H9 (cell line): Measurements from ENCODE around the gene C4orf17. TPM values are rescaled to one million over a fixed set of nuclear protein-coding genes. Genes with fewer than 3 reads are reported as not detected.

Experiments used
- DNase-seq: peaks from one replicate; pipeline ENCODE4 v3.0.0-alpha.2; 2017
- H2AFZ ChIP-seq: one replicate; pipeline ENCODE4 v1.6.1; 2013; ENCODE audit warnings: mild to moderate bottlenecking, low read length, control low read depth, moderate library complexity
- H2AK5ac ChIP-seq: 2 replicates; pipeline ENCODE4 v1.6.1; 2013; ENCODE audit warnings: low read length, control low read depth, mixed read lengths; ENCODE audit not compliant: insufficient read length
- H2BK120ac ChIP-seq: one replicate; pipeline ENCODE4 v1.6.1; 2013; ENCODE audit warnings: low read depth, mild to moderate bottlenecking, low read length, control low read depth, inconsistent platforms; ENCODE audit not compliant: poor library complexity, severe bottlenecking
- H2BK12ac ChIP-seq: 2 replicates; pipeline ENCODE4 v1.6.1; 2013; ENCODE audit warnings: low read length, control low read depth, mixed read lengths, low read depth; ENCODE audit not compliant: insufficient read length
- H2BK15ac ChIP-seq: 2 replicates; pipeline ENCODE4 v1.6.1; 2013; ENCODE audit warnings: low read depth, low read length, control low read depth
- H2BK20ac ChIP-seq: one replicate; pipeline ENCODE4 v1.6.1; 2013; ENCODE audit warnings: low read depth, mild to moderate bottlenecking, low read length, control low read depth, inconsistent platforms; ENCODE audit not compliant: poor library complexity, severe bottlenecking
- H2BK5ac ChIP-seq: 2 replicates; pipeline ENCODE4 v1.6.1; 2013; ENCODE audit warnings: low read length, control low read depth, mixed read lengths; ENCODE audit not compliant: insufficient read length
- H3K14ac ChIP-seq: 2 replicates; pipeline ENCODE4 v1.6.1; 2013; ENCODE audit warnings: low read length, control low read depth; ENCODE audit not compliant: insufficient read depth
- H3K18ac ChIP-seq: 2 replicates; pipeline ENCODE4 v1.6.1; 2013; ENCODE audit warnings: low read depth, mild to moderate bottlenecking, mixed read lengths, low read length, control low read depth; ENCODE audit not compliant: insufficient read length
- H3K23ac ChIP-seq: 2 replicates; pipeline ENCODE4 v1.6.1; 2013; ENCODE audit warnings: low read length, control low read depth, mixed read lengths, low read depth; ENCODE audit not compliant: insufficient read length
- H3K23me2 ChIP-seq: 2 replicates; pipeline ENCODE4 v1.6.1; 2013; ENCODE audit warnings: low read depth, mild to moderate bottlenecking, mixed read lengths, low read length, control low read depth; ENCODE audit not compliant: insufficient read length, poor library complexity, severe bottlenecking
- H3K27ac ChIP-seq: 2 replicates; pipeline ENCODE4 v1.5.1; 2013; ENCODE audit warnings: low read length, control low read depth, mixed read lengths, low read depth; ENCODE audit not compliant: insufficient read length
- H3K27me3 ChIP-seq: 2 replicates; pipeline ENCODE4 v1.6.1; 2013; ENCODE audit warnings: low read length, control low read depth, inconsistent platforms; ENCODE audit not compliant: insufficient read depth
- H3K4ac ChIP-seq: 2 replicates; pipeline ENCODE4 v1.6.1; 2013; ENCODE audit warnings: low read depth, mild to moderate bottlenecking, control low read depth, inconsistent platforms, low read length, moderate library complexity
- H3K4me1 ChIP-seq: 2 replicates; pipeline ENCODE4 v1.6.1; 2013; ENCODE audit warnings: low read length, control low read depth, inconsistent platforms; ENCODE audit not compliant: insufficient read depth
- H3K4me2 ChIP-seq: 2 replicates; pipeline ENCODE4 v1.6.1; 2013; ENCODE audit warnings: low read length, control low read depth, mixed read lengths; ENCODE audit not compliant: insufficient read length, insufficient read depth
- H3K56ac ChIP-seq: 2 replicates; pipeline ENCODE4 v1.6.1; 2013; ENCODE audit warnings: low read depth, mild to moderate bottlenecking, mixed read lengths, low read length, control low read depth; ENCODE audit not compliant: insufficient read length
- H3K79me1 ChIP-seq: 2 replicates; pipeline ENCODE4 v1.6.1; 2013; ENCODE audit warnings: low read depth, mild to moderate bottlenecking, moderate library complexity, low read length, control low read depth, inconsistent platforms; ENCODE audit not compliant: insufficient read depth, poor library complexity, severe bottlenecking
- H3K79me2 ChIP-seq: 2 replicates; pipeline ENCODE4 v1.6.1; 2013; ENCODE audit warnings: low read length, control low read depth, inconsistent platforms; ENCODE audit not compliant: insufficient read depth
- H3K9ac ChIP-seq: 2 replicates; pipeline ENCODE4 v1.6.1; 2013; ENCODE audit warnings: low read length, control low read depth, mixed read lengths; ENCODE audit not compliant: insufficient read length; ENCODE audit errors: extremely low read depth
- H3K9me3 ChIP-seq: one replicate; pipeline ENCODE4 v1.6.1; 2013; ENCODE audit warnings: low read depth, low read length, inconsistent platforms; ENCODE audit not compliant: control insufficient read depth
- H3T11ph ChIP-seq: one replicate; pipeline ENCODE4 v1.6.1; 2013; ENCODE audit warnings: mild to moderate bottlenecking, low read length, control low read depth, inconsistent platforms
- H4K20me1 ChIP-seq: one replicate; pipeline ENCODE4 v1.6.1; 2013; ENCODE audit not compliant: control insufficient read depth, insufficient read length, insufficient read depth
- H4K5ac ChIP-seq: 2 replicates; pipeline ENCODE4 v1.6.1; 2013; ENCODE audit warnings: low read depth, mild to moderate bottlenecking, mixed read lengths, low read length, control low read depth; ENCODE audit not compliant: insufficient read length
- H4K8ac ChIP-seq: replicated peaks from 2 replicates; pipeline ENCODE4 v1.6.1; 2013; ENCODE audit warnings: low read length, control low read depth, mixed read lengths, low read depth; ENCODE audit not compliant: insufficient read length
- H4K91ac ChIP-seq: 2 replicates; pipeline ENCODE4 v1.6.1; 2013; ENCODE audit warnings: low read depth, mild to moderate bottlenecking, moderate library complexity, mixed read lengths, low read length, control low read depth; ENCODE audit not compliant: insufficient read length
- H3K27ac Mint-ChIP-seq, 3 experiments: 2 replicates in 2 of 3; 3 replicates in 1 of 3; pipeline ENCODE4 v1.8.0; 2020 to 2021; ENCODE audit warnings: mixed read lengths in 3 of 3, mild to moderate bottlenecking in 1 of 3, moderate library complexity in 1 of 3
- H3K27me3 Mint-ChIP-seq: 2 replicates; pipeline ENCODE4 v1.8.0; 2021; ENCODE audit warnings: low read depth, mild to moderate bottlenecking, moderate library complexity, mixed read lengths
- H3K36me3 Mint-ChIP-seq, 3 experiments: 2 replicates in 2 of 3; 3 replicates in 1 of 3; pipeline ENCODE4 v1.8.0; 2020 to 2021; ENCODE audit warnings: low read depth in 3 of 3, mixed read lengths in 3 of 3; ENCODE audit not compliant: insufficient read depth in 1 of 3
- H3K4me1 Mint-ChIP-seq, 2 experiments: 2 replicates each; pipeline ENCODE4 v1.8.0; 2020; ENCODE audit warnings: mixed read lengths in 2 of 2
- H3K4me3 Mint-ChIP-seq, 2 experiments: 2 replicates in 1 of 2; 3 replicates in 1 of 2; pipeline ENCODE4 v1.8.0; 2020 to 2021; ENCODE audit warnings: mild to moderate bottlenecking in 2 of 2, mixed read lengths in 2 of 2, moderate library complexity in 1 of 2
- H3K9me3 Mint-ChIP-seq, 2 experiments: 2 replicates in 1 of 2; 3 replicates in 1 of 2; pipeline ENCODE4 v1.8.0; 2020; ENCODE audit warnings: mild to moderate bottlenecking in 2 of 2, mixed read lengths in 2 of 2, moderate library complexity in 1 of 2
- total RNA-seq: library from RNA; stranded (reverse); gene quantifications from 2 replicates; pipeline ENCODE4 v1.2.1, GENCODE V29; 2021
- TF ChIP-seq, protein P1 (sequence below): fragments of 200-600 bp; sonication (generic); conservative IDR thresholded peaks from 3 replicates; pipeline ENCODE4 v1.8.0; 2021; ENCODE audit warnings: antibody characterized with exemption, mild to moderate bottlenecking

C4orf17 gene
- total RNA-seq, 1 experiment from 2014 or later = not detected

DNA sequence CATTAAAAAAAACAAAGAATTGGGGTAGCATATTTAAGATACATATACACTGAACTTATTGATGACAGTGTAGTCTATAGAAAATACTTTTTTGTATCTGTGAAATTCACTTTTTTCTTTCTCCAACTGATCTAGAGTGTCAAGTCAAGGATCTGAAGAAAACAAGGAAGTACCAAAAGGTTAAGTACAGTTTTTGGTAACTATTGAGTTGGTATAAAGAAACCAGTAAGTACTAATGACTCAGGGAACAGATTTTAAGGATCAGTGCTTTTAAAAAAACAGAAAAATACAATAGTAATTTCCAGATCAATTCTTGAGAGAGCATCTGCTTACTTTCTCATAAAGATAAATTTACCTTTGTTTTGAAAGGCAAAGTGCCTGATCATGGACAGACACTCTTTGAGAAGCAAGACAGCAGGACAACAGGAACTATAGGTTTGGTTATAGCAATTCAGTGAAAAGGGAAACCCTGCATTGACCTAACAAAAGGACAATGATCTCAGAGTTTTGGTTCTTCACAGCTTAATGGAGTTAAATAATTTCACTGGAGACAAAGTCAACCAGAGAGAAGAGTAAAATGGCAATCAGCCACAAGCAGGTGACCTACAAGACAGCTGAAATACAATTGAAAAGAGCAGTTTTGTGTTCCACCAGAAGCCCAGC lies 29.6 kb downstream of the C4orf17 start:
- H2BK20ac ChIP-seq = no peak overlapping the region
- no peak overlapping the region for H4K5ac ChIP-seq
- H4K20me1 ChIP-seq = no peaks in the 10 kb centered on the region
- DNase-seq = no peak
- no peak overlapping the region for H3K27ac ChIP-seq
- no peaks in the 10 kb centered on the region for H3K27me3 ChIP-seq
- Mint-ChIP-seq H3K27me3 (no peaks in the 10 kb centered on the region), H3K4me3 (no peak overlapping the region), H3K27ac (no peak overlapping the region), H3K4me1 (peaks cover 3% of the 10 kb centered on the region in 2 experiments; a peak in 2 of 4 replicates), H3K36me3 (no peaks in the 10 kb centered on the region), H3K9me3 (no peaks in the 10 kb centered on the region; a peak in 1 of 5 replicates)
- H3K23me2 ChIP-seq = no peaks in the 10 kb centered on the region
- H3K23ac ChIP-seq = no peak overlapping the region
- H4K8ac ChIP-seq = no peak overlapping the region
- H3K4ac ChIP-seq = no peak overlapping the region
- no peak overlapping the region for H2BK12ac ChIP-seq
- TF ChIP-seq, protein P1, sequence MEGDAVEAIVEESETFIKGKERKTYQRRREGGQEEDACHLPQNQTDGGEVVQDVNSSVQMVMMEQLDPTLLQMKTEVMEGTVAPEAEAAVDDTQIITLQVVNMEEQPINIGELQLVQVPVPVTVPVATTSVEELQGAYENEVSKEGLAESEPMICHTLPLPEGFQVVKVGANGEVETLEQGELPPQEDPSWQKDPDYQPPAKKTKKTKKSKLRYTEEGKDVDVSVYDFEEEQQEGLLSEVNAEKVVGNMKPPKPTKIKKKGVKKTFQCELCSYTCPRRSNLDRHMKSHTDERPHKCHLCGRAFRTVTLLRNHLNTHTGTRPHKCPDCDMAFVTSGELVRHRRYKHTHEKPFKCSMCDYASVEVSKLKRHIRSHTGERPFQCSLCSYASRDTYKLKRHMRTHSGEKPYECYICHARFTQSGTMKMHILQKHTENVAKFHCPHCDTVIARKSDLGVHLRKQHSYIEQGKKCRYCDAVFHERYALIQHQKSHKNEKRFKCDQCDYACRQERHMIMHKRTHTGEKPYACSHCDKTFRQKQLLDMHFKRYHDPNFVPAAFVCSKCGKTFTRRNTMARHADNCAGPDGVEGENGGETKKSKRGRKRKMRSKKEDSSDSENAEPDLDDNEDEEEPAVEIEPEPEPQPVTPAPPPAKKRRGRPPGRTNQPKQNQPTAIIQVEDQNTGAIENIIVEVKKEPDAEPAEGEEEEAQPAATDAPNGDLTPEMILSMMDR = no peak
- no peak overlapping the region for H3K4me2 ChIP-seq
- H3K4me1 ChIP-seq = no peaks in the 10 kb centered on the region
- H3K18ac ChIP-seq = no peak overlapping the region
- H3K14ac ChIP-seq = no peak overlapping the region
- H3K56ac ChIP-seq = no peak overlapping the region
- no peak overlapping the region for H4K91ac ChIP-seq
- no peak overlapping the region for H2AFZ ChIP-seq
- H2BK120ac ChIP-seq = no peak overlapping the region
- no peaks in the 10 kb centered on the region for H3K79me2 ChIP-seq
- H2BK15ac ChIP-seq = no peak overlapping the region
- H3K9ac ChIP-seq = no peak overlapping the region
- H3T11ph ChIP-seq = no peak overlapping the region
- no peak overlapping the region for H2AK5ac ChIP-seq
- no peaks in the 10 kb centered on the region for H3K79me1 ChIP-seq
- H2BK5ac ChIP-seq = no peak overlapping the region
- H3K9me3 ChIP-seq = no peaks in the 10 kb centered on the region
